Uterus (tissue), 2 donors: ENCODE data around the gene TXLNA.

Experiments
- POLR2A ChIP-seq, 2 donors: fragments of 450-650 bp; IDR thresholded peaks; one replicate each; pipeline ENCODE4 v1.6.1; 2016; ENCODE audit warnings: antibody characterized with exemption in 2 of 2, mild to moderate bottlenecking in 1 of 2, moderate library complexity in 1 of 2
- TF ChIP-seq, protein P1 (sequence below), 4 experiments: fragments of 200-600 bp in 2 of 4; fragments of 450-650 bp in 2 of 4; sonication (generic) in 2 of 4; IDR thresholded peaks; one replicate each; pipeline ENCODE4 v1.5.1; 2016 to 2019; ENCODE audit warnings: antibody characterized with exemption in 4 of 4, mild to moderate bottlenecking in 2 of 4, moderate library complexity in 1 of 4

DNA sequence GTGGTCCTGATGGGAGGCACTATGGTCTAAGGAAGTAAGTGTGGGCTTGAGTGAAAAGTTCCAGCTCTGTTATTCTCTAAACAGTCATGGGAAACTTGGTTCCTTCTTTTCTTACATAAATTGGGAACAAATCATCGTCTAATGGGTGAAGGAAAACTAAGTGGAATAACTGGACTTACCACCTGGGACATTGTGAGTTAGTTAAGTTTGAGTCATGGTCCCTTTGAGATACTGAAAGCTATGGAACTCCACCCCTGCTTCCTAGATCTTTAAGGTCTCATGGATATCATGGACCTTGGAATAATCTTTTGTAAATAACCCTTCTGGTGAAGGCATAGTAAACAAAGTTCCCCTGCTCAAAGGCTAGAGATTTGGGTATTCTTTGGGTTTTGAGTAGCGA, 16.1 kb upstream of the TXLNA start:
- TF ChIP-seq, protein P1, sequence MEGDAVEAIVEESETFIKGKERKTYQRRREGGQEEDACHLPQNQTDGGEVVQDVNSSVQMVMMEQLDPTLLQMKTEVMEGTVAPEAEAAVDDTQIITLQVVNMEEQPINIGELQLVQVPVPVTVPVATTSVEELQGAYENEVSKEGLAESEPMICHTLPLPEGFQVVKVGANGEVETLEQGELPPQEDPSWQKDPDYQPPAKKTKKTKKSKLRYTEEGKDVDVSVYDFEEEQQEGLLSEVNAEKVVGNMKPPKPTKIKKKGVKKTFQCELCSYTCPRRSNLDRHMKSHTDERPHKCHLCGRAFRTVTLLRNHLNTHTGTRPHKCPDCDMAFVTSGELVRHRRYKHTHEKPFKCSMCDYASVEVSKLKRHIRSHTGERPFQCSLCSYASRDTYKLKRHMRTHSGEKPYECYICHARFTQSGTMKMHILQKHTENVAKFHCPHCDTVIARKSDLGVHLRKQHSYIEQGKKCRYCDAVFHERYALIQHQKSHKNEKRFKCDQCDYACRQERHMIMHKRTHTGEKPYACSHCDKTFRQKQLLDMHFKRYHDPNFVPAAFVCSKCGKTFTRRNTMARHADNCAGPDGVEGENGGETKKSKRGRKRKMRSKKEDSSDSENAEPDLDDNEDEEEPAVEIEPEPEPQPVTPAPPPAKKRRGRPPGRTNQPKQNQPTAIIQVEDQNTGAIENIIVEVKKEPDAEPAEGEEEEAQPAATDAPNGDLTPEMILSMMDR (IDR thresholded peaks at IDR 0.05) = no peak
- TF ChIP-seq POLR2A (IDR thresholded peaks at IDR 0.05) = no peak
